Lower leg skin (tissue), 3 donors: ENCODE results near the gene PTGR2.

Experiments used
- CTCF ChIP-seq, 3 donors: fragments of 450-650 bp; IDR thresholded peaks; one replicate each; pipeline ENCODE4 v1.5.1; 2016; ENCODE audit warnings: antibody characterized with exemption in 3 of 3, mild to moderate bottlenecking in 3 of 3, moderate library complexity in 2 of 3
- POLR2A ChIP-seq, 2 donors: fragments of 450-650 bp; IDR thresholded peaks; one replicate each; pipeline ENCODE4 v1.6.1; 2016 to 2017; ENCODE audit warnings: antibody characterized with exemption in 2 of 2, mild to moderate bottlenecking in 1 of 2, moderate library complexity in 1 of 2

- TF ChIP-seq CTCF (IDR thresholded peaks at IDR 0.05) (no peak), POLR2A (IDR thresholded peaks at IDR 0.05) (no peak)
Observed at GRCh38 chr14:73829526-73830431, 21.9 kb upstream of the PTGR2 start.
